Lung microvascular endothelial cell (primary cell): ENCODE measurements around the gene BAD. TPM values are rescaled to one million over a fixed set of nuclear protein-coding genes. Genes with fewer than 3 reads are reported as not detected.
A peak's percentile ranks its signal among the peaks of the same experiment; 100 is the strongest.

ENCODE experiments used
- DNase-seq, 2 donors: peaks; one replicate each; pipeline versions ENCODE4 v3.0.0 to v3.0.0-alpha.2; 2010; ENCODE audit warnings: low read depth in 2 of 2
- total RNA-seq: library from RNA; depleted of rRNA; stranded (reverse); fragments of >200 nt; gene quantifications from 2 replicates; pipeline ENCODE4 v1.2.1, GENCODE V29; 2014

Gene BAD
- total RNA-seq, 1 donor from 2014 or later = 65.9 TPM

DNA sequence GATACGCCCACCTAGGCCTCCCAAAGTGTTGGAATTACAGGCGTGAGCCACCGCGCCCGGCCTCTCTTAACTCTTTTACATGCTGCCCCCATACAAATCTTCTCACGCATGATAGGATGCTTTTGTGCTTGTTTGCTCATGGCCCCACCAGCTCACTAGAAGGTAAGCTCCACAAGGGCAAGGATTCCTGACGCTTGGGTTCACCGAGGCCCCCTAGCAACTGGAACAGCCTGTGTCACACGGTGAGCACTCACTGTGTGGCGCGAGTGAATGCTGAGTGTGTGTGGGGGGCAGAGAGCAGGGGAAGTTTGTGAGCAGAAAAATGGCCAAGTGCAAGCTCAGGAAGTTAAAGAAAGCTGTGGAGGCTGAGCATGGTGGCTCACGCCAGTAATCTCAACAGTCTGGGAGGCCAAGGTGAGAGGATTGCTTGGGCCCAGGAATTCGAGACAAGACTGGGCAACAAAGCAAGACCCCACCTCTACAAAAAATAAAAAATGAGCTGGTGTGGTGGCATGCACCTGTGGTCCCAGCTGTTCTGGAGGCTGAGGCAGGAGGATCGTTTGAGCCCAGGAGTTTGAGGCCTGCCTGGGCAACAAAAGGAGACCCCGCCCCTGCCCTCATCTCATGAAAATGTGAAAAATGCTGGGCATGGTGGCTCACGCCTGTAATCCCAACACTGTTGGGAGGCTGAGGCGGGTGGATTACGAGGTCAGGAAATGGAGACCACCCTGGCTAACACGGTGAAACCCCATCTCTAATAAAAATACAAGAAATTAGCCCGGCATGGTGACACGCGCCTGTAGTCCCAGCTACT is 2.3 kb downstream of the BAD start:
- no peak for DNase-seq

GRCh38 chr11:64278576-64279190 is 5.8 kb downstream of the BAD start:
- no peak for DNase-seq

- no peak for DNase-seq
Measured at GRCh38 chr11:64276653-64277431, 7.6 kb downstream of the BAD start.

- no peak for DNase-seq
Measured at GRCh38 chr11:64275841-64276240, 8.6 kb downstream of the BAD start.

- DNase-seq = no peak
Measured at GRCh38 chr11:64275031-64275800, 9.2 kb downstream of the BAD start.

GRCh38 chr11:64269540-64270220 is 14.8 kb downstream of the BAD start:
- peak; percentile 100 for DNase-seq

DNA sequence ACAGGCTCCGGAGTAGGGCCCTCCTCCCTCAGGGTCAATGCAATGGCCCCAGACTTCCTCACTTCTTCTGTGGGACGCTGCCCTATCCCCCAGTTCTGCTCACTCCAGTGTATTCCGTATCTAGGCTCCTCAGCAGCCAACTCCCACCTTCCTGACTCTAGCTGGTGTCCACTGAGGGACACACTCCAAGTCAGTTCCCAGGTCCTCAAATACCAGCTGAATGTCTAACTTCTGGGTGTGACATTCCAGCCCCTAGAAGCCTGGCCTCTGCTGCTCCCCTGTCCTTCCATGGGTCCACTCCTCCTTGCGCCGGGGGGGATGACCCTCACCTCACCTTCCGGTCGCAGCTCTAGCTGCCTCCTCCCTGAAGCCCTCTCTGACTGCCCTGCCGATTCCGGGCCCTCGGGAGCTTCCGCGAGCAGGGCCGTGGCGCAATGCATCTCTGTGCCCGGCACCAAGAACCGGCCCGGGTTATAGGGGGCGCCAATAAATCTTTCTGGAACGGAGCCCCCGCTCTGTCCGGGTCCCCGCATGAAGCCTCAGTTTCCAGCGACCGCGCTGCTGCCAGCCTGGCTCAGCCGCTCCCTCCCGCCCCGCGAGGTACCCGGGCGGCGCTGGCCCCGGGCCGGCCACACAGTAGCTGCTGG is 15.4 kb downstream of the BAD start:
- peak; percentile 44 to 59 for DNase-seq

- peak; percentile 27 to 63 for DNase-seq
Measured at GRCh38 chr11:64268025-64268892, 16.2 kb downstream of the BAD start.

GRCh38 chr11:64267207-64267945 is 17.1 kb downstream of the BAD start:
- peak in 1 of 2 donors; percentile 44 for DNase-seq

DNA sequence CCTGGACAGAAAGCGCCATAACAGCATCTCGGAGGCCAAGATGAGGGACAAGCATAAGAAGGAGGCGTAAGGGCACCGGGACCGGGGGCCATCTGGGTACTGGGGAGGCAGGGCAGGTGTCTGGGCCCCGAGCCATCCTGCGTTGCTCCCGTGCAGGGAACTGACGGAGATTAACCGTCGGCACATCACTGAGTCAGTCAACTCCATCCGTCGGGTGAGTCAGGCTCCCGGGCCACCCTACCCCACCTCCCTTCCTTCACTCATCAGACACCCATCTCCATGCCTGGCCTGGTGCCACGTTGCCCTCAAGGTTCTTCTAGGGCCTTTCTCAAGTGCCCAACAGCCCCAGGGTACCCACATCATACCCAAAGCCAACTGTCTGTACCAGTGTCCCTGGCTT is 18.1 kb downstream of the BAD start:
- DNase-seq = peak in 1 of 2 donors; percentile 83

GRCh38 chr11:64265176-64266160 is 19.0 kb downstream of the BAD start:
- no peak for DNase-seq

GRCh38 chr11:64264371-64264852 is 20.1 kb downstream of the BAD start:
- DNase-seq = no peak

GRCh38 chr11:64263947-64264317 is 20.5 kb downstream of the BAD start:
- DNase-seq = no peak

DNA sequence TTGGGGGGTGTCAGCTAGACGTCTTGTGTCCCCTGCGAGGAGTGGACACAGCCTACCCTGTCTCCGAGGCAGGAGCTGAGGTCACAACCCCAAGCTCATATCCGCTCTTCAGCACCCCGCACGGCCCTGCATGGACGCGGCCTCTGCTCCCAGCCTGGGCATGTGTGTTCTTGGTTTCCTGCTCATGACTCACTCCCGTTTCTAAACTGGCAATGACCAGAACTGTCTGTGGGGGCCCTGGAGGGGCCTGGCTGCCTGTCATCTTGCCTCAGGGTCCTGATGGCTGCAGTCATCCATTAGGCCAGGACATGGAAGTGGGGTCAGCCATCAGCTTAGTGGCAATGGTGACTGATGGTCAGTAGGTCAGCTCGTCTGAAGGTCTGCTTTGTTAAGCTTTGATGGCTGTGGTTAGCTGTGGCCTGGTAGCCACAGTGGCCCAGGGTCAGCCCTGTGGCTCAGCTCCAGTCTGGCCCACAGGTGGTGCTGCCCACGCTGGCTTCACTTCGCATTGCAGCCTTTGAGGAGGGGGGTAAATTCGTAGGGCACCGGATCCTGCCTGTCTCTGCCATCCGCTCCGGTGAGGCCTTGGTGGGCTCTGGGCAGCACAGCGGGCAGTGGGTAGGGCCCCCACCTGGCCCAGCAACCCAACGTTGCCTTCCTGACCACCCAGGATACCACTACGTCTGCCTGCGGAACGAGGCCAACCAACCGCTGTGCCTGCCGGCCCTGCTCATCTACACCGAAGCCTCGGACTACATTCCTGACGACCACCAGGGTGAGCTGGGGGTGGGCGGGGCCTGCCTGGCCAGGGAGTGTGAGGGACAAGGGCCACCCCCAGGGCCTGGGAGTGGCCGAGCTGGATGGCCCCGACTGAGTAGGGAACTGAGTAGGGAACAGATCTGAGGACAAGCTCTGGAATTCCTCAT is 21.2 kb downstream of the BAD start:
- peak; percentile 76 to 92 for DNase-seq

- DNase-seq = no peak
Measured at GRCh38 chr11:64262271-64263002, 22.0 kb downstream of the BAD start.
